Measurements from ENCODE around the gene ZFP36L1. TPM values are rescaled to one million over a fixed set of nuclear protein-coding genes. Genes with fewer than 3 reads are reported as not detected.

Gene ZFP36L1
- total RNA-seq, 1 experiment from 2014 or later = 88.6 TPM

DNA sequence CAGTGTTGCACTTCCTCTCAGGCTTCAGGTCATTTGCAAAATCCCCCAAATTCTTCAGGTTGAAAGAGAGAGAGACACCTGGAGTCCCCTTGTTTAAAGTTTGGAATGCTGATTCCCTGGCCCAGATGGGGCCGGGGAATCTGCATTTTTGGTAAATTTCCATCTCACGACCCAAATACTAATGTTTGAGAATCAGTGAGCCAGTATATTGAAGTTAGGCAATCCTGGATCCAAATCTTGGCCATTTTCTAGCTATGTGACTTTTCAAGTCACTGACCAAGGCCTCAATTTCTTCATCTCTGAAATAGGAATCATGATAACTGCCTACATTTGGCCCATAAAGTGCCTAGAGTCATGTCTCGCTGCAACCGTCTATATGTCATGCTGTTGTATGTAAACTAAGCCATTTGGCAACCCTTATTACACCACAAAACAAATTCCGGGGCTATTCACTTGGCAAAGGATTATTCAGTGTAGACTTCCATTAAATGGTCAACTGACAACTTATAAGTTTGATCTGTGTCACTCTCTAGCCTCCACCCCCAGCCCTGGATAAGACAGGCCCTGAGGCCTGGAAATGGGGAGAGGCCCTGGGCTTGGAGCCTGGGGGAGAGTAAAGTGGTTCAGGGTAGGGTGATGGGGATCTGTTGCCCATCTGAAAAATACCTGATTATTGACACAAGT lies 3.7 kb upstream of the ZFP36L1 start:
- DNase-seq (ENCODE audit: low spot score) = no peak

GRCh38 chr14:68795597-68796417 lies 2.9 kb upstream of the ZFP36L1 start:
- DNase-seq (ENCODE audit: low spot score) = peak; percentile 74

DNA sequence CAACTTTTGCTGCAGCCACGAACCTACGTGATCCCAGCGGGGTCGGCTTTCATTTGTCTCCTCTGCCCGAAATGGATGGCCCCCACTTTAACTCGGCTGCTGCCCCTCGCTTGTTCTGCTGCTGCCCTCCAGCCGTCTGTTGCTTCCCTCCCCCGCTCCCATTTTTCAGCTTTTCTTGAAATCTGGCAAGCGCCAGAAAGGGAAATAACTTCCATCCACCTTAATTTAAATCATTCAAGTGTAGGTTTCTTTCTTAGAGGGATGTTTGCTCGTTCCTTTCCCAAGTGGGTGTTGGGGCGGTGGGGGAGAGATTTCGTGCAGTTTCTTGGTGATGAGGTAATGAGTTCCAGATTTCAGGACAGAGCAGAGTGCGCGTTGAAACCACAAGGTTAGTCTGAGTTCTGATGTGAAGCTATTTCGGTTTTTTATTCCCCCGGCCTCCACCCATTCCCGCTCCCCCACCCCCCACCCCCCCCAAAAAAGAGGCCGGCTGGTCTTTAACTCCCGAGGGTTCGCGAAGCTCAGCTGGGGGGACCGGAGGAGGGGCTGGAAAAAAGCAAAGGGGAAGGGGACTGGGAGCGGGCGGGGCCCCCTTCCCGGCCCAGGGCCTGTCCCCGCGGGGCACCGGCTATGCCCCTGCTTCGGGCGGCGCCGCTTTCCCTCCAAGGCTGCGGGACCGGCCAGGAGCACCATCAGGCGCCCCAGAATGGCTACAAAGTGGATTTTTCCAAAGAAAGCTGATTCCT lies 2.2 kb upstream of the ZFP36L1 start:
- DNase-seq (ENCODE audit: low spot score) = peak; percentile 61

DNA sequence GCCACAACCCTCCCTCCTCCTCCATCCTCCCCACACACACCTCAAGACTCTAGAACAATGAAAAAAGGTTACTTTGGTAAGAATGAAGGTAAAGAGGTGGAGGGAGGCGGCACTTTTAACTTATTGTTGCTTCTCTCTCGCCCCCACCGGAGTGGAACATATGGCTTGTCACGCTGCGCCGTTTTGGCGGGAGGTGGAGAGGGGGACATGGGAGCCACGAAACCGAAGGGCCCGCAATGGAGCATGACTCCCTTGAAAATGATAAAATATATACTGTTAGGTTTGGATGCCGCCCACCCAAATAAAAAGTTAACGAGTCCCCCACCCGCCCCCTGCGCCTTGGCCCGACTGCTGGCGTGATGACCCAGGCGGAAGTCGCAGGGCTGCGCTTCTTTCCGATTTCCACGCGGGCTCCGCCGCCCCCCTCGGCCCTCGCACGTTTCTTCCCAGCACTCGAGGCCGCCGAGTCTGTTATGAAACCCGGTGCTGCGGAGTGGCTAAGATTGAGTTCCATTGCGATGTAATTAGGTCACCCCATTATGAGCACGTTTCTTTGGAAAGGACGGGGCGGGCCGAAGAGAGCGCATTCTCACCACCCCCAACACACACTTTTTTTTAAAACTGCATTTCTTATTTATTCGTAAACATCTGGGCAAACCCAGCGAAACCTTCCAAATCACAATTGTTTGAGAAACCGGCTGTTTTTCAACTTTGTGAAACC lies 1.4 kb upstream of the ZFP36L1 start:
- DNase-seq (ENCODE audit: low spot score) = peak; percentile 46

DNA sequence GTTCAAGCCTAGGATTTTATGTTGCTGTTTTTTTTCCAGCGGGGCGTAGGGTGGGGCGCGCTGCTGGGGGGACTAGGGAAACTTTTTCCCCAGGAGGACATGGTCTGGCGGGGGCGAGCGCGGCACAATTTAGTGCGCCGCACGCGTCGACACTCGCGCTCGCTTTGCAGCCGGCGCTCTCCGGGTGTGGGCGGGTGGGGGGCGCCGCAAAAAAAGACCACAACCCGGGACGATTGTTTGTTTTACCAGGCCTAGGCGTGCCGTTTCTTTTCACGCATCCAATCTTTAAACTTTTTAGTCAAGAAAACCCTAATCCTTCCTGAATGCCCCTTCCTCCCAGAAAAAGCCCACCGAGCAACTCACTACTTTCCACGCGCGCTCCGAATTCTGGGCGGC lies 865 bp upstream of the ZFP36L1 start:
- no peak for DNase-seq (ENCODE audit: low spot score)

GRCh38 chr14:68792678-68792978 lies 239 bp downstream of the ZFP36L1 start:
- no peak for DNase-seq (ENCODE audit: low spot score)

- DNase-seq (ENCODE audit: low spot score) = peak; percentile 36
Measured at GRCh38 chr14:68791902-68792677, 777 bp downstream of the ZFP36L1 start.

- DNase-seq (ENCODE audit: low spot score) = peak; percentile 33
Measured at GRCh38 chr14:68791078-68791901, 1.6 kb downstream of the ZFP36L1 start.

DNA sequence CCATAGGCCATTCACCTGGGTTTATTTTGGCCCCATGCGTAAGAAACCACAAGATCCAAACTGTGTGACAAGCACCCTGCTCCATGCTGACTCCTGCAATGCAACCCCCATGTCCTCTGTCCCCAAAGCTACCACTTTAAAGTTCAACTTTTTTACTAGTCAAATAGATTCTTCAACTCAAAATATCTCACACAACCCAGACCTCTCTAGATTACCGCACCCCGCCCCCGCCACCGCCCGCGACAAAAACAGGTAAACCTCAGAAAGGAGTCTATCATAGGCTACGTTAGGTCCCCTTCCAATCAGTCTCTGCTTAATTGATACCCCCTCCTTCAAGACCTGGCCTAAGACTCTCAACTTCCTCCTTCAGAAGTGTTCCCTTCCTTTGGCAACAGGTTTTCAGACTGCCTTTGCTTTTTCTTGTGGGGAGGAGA lies 2.2 kb downstream of the ZFP36L1 start:
- DNase-seq (ENCODE audit: low spot score) = peak; percentile 24

- peak; percentile 23 for DNase-seq (ENCODE audit: low spot score)
Measured at GRCh38 chr14:68789821-68790643, 2.8 kb downstream of the ZFP36L1 start.

GRCh38 chr14:68788996-68789820 lies 3.7 kb downstream of the ZFP36L1 start:
- DNase-seq (ENCODE audit: low spot score) = peak; percentile 72

GRCh38 chr14:68788275-68788995 lies 4.4 kb downstream of the ZFP36L1 start:
- DNase-seq (ENCODE audit: low spot score) = peak; percentile 16

DNA sequence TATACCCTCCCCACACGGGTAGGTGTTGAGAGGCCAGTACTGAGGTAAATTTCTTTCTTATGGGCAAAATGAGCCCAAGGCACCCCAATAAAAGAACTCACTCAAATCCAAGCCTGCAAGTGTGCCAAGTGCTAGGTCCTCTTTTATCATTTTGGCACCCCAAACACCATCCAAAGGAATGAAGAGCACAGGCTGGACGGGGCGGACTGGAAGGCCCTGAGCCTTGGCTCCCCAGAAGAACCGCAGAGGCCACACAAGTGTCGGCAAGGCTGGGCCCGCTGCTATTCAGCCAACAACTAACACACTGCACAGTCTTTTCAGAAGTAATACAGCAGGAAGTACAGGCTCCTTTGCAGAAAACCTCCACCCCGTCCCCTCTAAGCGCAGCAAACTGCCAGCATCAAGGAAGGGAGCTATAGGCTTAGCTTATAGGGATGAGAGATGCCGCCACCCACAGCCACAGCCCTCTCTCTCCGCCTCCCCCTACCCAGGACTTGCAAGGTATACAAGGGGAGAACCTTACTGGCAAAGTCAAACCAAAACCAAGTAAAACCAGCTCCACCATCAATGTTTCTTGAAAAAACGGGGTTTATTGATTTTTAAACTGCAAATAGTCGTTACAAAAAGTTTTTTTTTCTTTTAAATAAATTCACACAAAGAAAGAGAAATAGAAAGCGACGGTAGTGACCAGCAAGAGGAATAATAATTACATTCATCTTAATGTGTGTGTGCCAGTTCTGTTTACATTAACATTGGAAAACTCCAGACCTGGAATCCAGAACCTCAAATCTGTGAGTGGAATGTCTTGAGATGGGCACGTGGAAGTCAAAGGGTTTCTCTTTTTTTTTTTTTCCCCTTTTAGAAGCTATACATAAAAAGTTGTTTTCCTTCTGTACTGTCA lies 5.5 kb downstream of the ZFP36L1 start:
- DNase-seq (ENCODE audit: low spot score) = peak; percentile 40

GRCh38 chr14:68786491-68787091 lies 6.3 kb downstream of the ZFP36L1 start:
- DNase-seq (ENCODE audit: low spot score) = no peak

- DNase-seq (ENCODE audit: low spot score) = peak; percentile 63
Measured at GRCh38 chr14:68785534-68786490, 7.1 kb downstream of the ZFP36L1 start.
